ENCODE measurements around the gene CUBN.

CUBN gene

DNA sequence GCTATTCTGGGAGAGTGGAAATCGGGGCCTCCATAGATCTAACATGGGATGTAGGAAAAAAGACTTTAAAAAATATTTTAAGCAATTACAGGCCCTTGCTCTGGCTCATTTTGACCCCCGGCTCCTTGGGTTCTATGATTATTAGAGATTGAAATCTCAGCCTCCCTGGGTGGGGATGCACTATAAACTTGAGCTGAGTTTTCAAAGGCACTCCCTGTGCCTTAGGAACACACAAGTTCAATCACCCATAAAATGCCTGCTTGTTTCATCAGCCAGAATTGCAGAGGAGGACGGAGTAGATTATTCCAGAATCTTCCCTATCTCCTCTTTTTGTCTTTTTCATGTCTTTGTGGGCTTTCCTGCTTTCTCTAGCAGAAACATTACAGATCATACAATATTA, 145.4 kb downstream of the CUBN start:
- DNase-seq: no peak

DNA sequence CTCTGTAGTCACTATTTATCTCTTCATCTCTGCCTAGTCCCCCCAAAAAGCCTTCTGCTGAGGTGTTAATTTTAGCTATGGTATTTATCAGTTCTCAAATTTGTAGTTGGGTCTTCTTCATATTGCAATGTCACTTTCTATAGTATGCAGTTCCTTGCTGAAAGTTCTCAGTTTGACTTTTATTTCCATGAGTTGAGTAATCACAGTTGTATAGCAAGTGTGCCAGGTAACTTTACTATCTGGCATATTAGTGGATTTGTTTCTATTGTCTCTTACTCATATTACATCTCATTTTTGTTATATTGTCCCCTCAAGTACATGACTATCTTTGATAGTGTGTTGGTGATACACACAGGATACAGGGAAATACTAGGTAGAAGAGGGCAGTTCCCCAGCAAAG, 152.8 kb downstream of the CUBN start:
- DNase-seq: no peak

DNA sequence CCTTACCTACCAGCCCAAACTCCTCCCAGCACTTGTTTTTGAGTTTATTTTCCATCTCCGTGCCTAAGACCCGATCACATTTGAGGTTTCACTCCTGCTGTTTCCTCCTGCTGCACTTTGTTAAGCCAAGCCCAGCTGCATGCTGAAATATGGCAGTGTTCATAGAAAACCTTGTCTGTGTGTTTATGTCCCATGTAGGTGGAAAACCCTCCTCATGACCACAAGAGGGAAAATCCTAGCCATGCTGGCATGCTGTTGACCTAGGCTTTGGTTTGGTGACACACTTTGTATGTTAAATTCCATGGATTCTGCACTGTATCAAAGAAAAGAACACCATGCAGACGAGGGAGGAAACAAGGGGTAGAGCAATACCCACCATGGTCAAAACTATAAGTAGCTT, 154.4 kb downstream of the CUBN start:
- DNase-seq: no peak

DNA sequence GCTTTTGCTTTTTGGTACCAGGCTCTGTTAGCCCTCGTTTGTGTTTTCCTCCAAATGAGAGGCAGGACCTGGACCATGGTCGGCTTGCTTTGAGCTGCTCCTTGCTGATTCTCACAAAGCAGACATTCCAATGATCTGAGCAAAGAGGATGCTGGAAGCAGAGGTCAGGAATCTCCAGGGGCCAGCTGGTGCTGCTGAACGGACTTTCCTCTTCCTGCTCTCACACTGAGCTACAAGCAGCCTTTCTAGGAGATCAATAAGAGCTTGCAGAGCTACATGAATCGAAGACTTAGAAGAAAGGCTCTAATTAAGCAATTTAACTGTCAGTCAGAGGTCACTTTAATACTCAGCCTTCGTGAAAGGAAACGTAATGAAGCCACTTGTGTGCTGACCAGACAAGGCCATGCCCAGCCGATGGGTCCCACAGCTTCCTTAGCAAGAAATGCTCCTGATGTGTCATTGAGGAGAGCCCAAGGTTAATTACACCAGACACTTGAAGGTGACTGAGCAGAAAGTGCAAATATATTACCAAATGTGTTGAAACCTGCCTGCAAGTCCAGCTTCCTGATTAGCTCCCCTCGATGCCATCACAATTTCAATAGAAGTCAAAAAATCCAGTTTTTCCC, 161.1 kb downstream of the CUBN start:
- no peak for DNase-seq

DNA sequence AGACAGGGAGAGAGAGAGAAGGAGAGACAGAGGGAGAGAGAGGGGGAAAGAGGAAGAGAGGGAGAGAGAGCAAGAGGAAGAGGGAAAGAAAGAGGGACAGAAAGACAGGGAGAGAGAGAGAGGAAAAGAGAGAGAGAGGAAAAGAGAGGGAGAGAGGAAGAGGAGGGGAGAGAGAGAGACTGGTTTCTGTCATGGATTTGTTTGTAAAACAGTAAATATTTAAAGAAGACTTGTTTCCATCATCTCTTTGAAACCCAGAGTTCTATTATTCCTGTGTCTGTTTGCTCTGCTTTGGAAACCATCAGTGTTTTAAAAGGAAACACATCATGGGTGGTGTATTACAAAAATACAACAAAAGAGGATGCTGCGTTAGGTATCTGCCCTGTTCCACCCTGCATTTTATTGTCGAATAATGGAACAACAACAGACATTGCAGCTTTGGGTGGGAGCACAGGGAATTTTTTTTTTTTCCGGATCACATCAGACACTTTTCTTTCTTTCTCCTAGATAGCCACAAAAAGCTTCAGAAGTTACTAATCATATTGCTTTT, 161.7 kb downstream of the CUBN start:
- DNase-seq: no peak

DNA sequence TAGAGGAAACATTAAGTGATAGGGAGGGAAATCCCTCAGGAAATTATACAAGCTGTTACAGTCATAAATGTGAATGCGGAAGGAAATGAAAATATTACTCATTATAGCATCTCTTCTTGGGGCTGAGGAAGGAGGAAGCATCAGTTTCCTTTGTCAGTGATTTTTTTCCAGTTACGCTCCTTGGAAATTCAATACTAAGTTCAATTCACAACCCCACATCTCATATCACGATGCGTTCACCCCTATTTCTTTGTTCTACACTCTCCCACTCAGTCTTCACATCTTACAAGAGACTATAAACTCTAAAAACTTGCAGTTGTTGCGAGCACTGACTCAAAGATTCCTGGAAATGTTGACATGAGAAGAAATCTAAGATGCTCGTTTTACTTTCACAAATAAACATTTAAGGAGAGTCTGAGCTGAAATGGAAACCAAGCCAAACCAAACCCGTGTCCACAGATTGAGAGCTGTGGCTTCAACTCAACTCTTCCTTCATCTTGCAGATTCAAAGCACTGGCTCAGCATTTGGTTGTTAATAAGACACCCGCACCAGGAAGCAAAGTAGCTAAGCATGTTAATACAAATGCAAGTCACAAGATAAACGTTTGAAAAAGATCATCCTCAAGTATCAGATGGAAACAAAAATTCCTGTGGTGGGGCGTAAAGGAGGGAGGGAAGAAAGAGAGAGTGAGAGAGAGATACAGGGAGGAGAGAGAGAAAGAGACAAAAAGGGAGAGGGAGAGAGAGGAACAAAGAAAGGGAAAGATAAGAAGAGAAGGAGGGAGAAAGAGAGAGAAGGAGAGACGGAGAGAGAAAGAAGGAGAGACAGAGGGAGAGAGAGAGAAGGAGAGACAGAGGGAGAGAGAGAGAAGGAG, 162.4 kb downstream of the CUBN start:
- no peak for DNase-seq

DNA sequence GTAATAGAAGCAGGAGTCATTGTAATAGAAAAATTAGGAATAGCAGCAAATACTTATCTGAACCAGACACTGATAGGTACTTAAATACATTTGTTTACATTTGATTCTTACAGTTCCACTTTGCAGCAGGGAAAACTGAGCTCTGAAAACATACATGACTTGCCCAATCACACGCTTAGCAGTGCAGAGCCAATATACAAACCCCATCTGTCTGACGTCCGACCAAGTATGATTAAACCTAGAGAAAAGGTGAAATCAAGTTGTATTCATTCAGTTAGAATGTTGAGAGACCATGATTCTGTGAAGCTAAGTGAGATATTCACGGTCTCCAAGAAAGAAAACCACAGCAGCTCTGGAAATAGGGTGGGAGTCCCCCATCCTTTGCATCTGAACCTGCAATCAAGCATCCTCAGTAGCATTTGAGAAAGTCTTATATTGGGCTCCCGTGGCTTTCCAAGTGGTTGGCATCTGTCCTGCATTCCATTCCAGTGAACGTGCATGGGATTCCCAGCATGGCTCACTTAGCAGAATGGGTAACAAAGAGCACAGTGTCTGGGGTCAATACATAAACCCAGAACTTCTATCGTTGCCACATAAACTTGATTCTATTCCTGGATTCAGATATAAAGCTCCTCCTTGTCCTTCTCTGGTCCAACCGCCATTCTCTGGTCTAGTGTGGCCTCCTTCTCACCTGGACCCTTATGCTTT, 163.7 kb downstream of the CUBN start:
- no peak for DNase-seq

DNA sequence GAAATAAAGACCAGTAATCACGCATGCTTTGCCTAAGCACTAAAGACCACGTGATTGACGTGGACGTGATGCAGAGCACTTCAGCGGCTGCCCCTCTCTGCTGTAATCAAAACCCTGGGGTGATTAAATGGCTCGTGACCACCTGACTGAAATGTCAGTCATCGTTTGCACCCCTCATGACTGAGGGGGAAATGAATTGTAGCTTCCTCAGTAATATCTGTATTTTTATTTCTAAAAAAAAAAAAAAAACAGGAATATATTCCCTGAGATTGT, 164.3 kb downstream of the CUBN start:
- no peak for DNase-seq

DNA sequence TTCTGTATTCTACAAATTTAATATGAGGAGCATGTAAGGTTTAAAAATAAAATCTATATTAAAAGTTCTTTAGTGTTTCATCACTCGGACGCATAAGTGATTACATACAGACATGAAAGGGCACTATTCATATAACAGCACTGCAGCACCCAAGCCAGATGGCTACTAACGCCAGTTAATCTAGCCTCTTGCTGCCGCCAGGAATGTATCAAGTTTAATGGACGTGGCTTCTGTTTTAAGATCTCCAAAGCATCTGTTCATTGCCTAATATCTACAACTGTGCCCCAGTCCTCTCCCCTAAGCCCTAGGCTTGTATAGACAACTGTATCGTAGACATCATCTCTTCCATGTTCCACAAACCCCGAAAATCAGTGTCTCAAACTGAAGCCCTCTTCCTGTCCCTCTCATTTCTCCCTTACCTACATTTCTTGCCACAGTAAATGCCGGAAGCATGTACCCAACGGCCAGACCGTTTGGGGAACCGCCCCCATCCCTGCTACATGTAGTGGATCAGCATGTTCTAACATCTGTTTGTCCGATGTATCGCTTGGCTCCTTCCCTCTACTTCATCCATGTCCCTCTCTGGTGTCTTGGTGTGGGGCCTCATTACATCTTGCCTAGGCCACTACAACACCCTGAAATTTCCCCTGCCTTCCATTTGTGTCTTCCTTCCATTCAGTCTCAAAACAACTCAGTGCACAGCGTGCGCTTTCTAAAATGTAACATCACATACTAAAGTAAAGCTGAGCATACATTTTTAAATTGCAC, 164.9 kb downstream of the CUBN start:
- no peak for DNase-seq

DNA sequence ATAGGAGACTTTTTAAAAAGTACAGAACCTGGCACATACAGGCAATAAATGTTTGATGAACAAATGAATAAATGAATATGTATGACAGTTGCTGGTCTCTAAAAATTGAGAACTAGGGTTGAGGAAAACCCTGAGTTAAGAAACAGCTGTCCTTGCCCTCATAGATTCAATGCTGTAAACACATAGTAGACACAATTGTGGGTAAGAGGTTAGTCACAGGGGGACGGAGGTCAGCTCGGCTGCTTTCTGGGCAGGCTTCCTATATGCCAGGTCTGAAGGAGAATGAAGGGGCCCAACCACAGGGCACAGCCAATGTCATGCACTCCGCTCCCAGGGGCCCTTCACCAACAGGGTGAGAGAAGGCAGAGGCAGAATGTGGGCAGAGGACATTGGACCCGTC, 169.1 kb downstream of the CUBN start:
- DNase-seq: no peak

DNA sequence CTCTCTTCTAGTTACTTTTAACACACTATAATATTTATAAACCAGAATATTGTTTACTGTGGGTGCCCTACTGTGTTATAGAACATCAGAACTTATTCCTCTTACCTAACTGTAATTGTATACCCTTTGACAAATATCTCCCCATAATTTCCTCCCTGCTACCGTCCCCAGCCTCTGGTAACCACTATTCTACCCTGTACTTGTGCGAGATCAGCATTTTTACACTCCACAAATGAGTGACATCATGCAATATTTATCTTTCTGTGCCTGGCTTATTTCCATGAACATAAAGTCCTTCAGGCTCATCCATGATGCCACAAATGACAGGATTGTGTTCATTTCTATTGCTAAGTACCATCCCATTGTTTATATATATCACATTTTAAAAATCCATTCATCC, 172.6 kb downstream of the CUBN start:
- no peak for DNase-seq

DNA sequence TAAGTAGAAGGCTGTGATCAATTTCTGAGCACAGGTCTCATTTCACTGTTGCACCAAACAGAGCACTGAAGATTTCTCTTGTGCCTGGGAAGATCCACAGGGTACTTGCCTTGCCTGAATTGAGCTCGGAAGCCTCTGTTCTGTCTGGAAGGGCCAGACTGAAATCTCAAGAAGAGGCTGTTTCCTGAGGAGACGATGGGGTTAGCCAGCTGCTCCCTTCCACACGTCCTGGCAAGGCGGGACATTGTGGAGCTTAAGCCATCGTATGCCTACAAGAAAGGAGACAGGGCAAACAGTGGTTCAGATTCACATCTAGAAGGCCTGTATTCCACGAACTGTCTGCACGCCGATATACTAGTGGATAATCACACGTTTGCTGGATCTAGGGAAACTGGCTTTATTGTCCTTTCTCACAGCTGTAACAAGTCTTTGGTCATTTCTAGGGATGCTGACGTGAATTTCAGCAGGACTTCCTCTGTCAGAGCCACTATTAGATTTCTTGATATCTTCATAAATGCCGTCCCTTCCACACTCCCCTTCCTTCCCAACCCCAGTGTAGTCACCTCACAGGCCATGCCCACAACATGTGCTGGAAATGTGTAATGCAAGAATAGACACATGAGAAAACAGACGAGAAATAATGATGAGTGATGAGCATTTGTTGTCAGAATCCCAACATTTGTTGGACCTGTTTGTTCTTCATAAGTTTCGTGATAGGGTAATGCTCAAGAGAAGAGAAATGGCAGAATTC, 175.2 kb downstream of the CUBN start:
- DNase-seq: no peak

DNA sequence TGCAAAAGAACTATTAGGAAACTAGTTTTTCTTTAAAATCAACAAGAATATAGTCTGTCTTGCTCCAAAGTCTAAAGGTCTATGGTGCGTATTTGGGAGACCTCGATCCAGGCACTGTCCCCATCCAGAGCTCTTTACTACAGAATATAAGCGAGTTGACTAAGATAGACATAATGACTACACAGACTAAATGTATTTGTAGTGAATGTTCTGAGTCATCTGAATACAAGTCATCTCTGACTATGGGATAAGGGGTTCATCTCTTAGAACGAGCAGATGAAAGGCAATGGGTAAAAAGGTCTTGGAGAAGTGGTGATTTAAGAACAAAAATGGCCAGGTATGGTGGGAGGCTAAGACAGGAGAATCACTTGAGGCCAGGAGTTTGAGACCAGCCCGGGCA, 176.3 kb downstream of the CUBN start:
- no peak for DNase-seq

DNA sequence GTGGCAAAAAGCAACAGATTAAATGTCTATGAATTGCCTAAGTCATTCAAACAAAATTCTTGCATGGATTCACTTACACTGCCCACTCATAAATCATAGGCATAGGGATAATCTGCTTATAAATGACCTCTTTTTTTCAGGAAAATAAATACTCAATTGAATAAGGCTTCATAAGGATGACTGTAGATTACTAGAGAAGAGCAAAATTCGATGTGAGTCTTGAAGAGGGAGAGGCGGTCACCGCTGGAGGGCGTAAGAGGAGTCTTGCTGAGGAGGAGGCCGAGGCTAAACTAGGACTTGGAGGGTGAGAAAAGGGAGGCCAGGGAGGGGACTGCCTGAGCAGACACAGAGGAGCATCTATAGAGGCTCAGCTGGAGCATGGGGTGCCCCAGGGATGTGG, 177.0 kb downstream of the CUBN start:
- no peak for DNase-seq

DNA sequence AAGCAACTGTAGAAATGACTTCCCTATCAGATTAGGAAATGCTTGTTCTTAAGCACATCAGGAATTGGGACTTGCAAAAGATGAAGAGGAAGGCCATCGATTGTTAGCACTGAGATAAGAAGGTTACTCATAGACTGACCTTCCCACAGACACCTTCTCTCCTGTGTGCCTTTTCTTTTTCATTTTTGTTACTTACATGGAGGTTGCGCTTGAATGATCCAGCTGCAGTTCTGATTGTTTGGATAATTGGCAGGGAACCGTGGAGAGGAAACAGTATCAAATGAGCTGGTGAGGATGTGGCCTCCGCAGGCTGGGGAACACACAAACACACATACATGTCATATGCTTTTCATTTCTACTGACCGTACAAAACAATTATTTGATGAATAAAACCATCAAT, 177.5 kb downstream of the CUBN start:
- DNase-seq: no peak

DNA sequence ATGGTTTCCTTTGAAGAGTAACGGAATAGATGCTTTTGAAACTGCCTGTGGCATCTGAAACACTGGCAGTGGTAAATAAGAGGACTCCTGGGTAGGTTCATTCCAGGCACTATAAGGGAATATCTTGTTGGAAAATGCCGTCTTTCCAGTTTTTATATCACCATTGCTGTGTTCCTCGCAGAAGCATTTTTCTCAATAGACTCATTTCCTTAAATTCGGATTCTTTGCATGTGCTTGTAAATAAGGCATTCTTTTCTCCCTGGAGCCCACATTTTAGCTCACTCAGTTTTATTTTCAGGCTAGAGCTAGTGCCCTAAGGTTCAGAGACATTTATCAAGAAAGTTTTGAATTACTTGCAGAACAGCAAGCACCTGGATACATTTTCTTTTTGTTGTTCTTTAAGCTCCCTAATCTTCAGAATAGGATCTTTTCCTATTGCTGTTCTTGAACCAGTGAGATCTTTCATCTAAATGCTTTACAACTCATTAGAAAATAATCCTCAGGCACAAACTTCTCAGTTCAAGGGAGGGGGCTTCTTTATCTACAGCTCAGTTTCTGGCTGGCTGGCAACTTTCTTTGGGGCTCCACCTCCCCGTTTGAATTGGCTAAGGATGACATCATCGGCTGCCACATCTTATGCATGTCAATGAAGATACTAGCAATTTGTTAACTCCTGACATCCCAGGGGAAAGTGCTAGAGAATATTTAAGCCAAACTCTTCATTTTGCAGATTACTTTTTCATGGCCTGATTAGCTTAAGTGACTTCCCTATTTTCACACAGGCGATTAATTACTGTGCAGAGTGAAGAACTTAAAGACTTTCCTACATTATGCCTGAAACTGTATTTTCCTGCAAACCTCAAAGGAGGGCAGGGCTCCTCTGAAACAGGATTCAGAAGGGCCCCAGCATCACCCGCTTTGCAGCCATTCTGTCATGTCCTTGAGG, 178.7 kb downstream of the CUBN start:
- no peak for DNase-seq

DNA sequence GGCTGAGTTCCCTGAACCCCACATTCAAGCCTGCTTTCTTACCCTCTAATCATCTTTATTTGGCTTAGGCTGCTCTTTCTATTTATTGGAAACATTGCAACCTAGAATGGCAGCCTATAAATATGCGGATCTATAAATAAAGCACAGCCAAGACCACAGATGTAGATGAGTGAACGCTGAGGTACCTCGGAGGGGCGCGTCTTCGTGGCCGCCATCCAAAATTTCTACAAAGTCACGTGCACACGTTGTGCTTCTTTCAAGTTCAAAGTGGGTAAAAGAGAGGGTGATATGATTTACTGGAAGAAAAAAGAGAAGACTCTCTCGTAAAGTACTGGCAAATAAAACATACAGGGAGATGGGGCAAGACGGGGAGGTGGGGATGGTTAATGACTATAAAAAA, 179.8 kb downstream of the CUBN start:
- no peak for DNase-seq

DNA sequence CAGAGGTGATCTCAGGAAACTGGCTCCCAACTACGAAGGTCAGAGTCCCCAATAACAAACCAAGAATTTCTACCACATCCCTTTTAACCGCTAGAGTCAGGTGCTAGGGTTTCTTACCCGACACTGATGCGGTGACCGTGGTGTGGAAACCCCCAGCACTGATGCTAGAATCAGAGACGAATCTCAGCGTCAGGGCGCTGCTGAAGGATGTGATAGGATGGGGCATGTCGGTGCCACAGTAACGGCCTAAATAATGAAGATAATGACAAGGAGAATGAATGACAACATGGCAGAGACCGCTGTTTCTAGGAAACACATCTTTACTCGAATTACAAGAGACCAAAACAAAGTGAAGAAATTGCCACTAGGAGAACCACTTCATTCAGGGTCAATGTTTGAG, 181.2 kb downstream of the CUBN start:
- DNase-seq: peak; percentile 49

DNA sequence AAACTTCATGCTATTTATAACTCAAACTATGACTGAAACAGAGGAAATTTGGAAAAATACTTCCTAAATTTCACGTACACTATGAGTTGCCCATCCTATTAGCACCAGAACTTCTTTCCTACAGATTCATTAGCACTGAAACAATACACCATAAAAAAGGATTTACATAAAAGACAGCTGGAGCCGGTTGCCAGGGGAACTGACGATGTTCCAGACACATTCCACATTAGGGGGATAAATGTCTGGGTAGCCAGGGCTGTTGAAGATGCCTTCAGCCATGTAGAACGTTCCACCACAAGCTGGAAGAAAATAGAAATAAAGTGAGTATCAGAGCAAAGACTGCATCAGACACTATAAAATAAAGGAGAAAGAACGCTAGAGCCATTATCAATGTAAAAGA, 182.5 kb downstream of the CUBN start:
- no peak for DNase-seq

DNA sequence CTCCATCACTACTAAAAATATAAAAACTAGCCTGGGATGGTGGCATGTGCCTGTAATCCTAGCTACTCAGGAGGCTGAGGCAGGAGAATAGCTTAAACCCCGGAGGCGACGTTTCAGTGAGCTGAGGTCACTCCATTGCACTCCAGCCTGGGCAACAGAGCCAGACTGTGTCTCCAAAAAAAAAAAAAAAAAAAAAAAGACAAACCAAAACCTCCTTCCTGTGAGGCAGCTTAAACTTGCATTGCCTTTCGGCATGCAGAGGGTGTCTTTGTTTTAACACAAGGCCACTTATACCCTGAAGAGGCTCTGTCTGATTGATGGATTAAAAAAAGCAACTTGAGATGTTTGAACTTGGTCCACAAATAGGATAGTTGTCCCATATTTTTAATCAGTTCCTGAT, 184.0 kb downstream of the CUBN start:
- no peak for DNase-seq

DNA sequence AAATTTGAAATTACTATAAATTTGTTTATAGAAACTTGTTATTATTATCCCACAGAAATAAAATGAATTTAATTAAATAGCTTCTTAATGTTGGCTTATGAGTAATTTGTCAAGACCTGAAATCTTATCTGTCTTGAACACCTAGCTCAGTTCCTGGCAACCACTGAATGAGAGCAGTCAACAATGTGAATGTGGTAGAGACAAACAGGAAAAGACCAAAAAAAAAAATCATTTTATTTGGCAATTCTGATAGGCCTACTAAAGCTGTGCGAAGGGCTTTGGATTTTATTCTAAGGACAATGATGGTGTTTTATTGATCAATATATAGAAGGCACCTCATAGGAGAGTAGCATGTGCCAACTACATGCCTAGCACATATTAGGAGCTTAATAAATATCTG, 184.6 kb downstream of the CUBN start:
- no peak for DNase-seq

Measured in CD4-positive, alpha-beta T cell treated with Interleukin-15 for 1 hour (primary cell).